Left lung (tissue), 10 donors: ENCODE data around the gene CTNNA1. TPM values are rescaled to one million over a fixed set of nuclear protein-coding genes. Genes with fewer than 3 reads are reported as not detected.

ENCODE experiments used
- ATAC-seq: fragments of 200-7000 bp; cut with Tn5 transposase; one replicate; pipeline ENCODE4 v1.9.1; 2020; ENCODE audit warnings: moderate library complexity
- DNase-seq, 4 donors: peaks; one replicate each; pipeline ENCODE4 v3.0.0-alpha.2; 2013 to 2020
- H3K27ac ChIP-seq, 2 donors: fragments of 200-600 bp; sonication (generic) in 1 of 2; one replicate each; pipeline versions ENCODE4 v1.5.0 to v1.8.0; 2020 to 2021
- H3K27me3 ChIP-seq, 2 donors: fragments of 200-600 bp; sonication (generic) in 1 of 2; one replicate each; pipeline versions ENCODE4 v1.5.0 to v1.8.0; 2020 to 2021
- H3K36me3 ChIP-seq, 2 donors: fragments of 200-600 bp; sonication (generic) in 1 of 2; one replicate each; pipeline versions ENCODE4 v1.5.0 to v1.8.0; 2020 to 2021
- H3K4me1 ChIP-seq, 2 donors: fragments of 200-600 bp; one replicate each; pipeline ENCODE4 v1.8.0; 2021
- H3K4me3 ChIP-seq, 2 donors: fragments of 200-600 bp; sonication (generic) in 1 of 2; one replicate each; pipeline versions ENCODE4 v1.5.0 to v1.8.0; 2020 to 2021; ENCODE audit warnings: mild to moderate bottlenecking in 1 of 2
- H3K9me3 ChIP-seq, 2 donors: fragments of 200-600 bp; sonication (generic) in 1 of 2; one replicate each; pipeline versions ENCODE4 v1.5.0 to v1.8.0; 2020 to 2021
- CTCF ChIP-seq, 2 donors: fragments of 200-600 bp; sonication (generic) in 1 of 2; IDR thresholded peaks; one replicate each; pipeline versions ENCODE4 v1.5.0 to v1.8.0; 2021; ENCODE audit warnings: antibody characterized with exemption in 2 of 2
- intact Hi-C, 2 donors: fragments of 100-400 bp; cut with DNase I; formaldehyde crosslinking; loops; one replicate each; pipeline versions ENCODE4 v1.11.2 to v1.14.2; 2022
- polyA plus RNA-seq, 6 donors: library from polyadenylated mRNA; unstranded; fragments of 120-200 nt; gene quantifications; one replicate each; pipeline ENCODE4 v1.2.1, GENCODE V29; 2013; ENCODE audit not compliant: insufficient read length in 6 of 6
- total RNA-seq, 2 donors: library from RNA; stranded (reverse); fragmentation: NEBNext Ultra II Directional; extraction: Animal tissue kit (Norgen Biotek cat#: 25700); gene quantifications; one replicate each; pipeline ENCODE4 v1.2.1, GENCODE V29; 2021
- donor health status: DM: no; HTN: yes; CAD: no.
- donor health status: DM: no; HTN: no; CAD: no.

CTNNA1 gene
- total and polyA plus RNA-seq, 8 donors = 309 to 443 (median 366) TPM

GRCh38 chr5:138793575-138793974 lies 40.4 kb downstream of the CTNNA1 start:
- H3K27ac ChIP-seq = peak overlapping the region in 1 of 2 donors; percentile 37
- peaks cover 6 to 27% of the 10 kb centered on the region in 2 donors for H3K4me1 ChIP-seq
- TF ChIP-seq CTCF (IDR thresholded peaks at IDR 0.05) = no peak
- peak; percentile 49 for ATAC-seq
- peaks cover 0 to 5% of the 10 kb centered on the region in 2 donors for H3K36me3 ChIP-seq
- peak in 1 of 4 donors; percentile 17 for DNase-seq
- no peak overlapping the region for H3K4me3 ChIP-seq
- intact Hi-C loops = no loop called here
- H3K27me3 ChIP-seq = no peaks in the 10 kb centered on the region
- no peaks in the 10 kb centered on the region for H3K9me3 ChIP-seq

- H3K36me3 ChIP-seq = no peaks in the 10 kb centered on the region
- H3K4me3 ChIP-seq = no peak overlapping the region
- peak; percentile 35 for ATAC-seq
- H3K4me1 ChIP-seq = peaks cover 0 to 17% of the 10 kb centered on the region in 2 donors
- H3K27ac ChIP-seq = no peak overlapping the region
- intact Hi-C loops = no loop called here
- no peaks in the 10 kb centered on the region for H3K9me3 ChIP-seq
- H3K27me3 ChIP-seq = no peaks in the 10 kb centered on the region
- TF ChIP-seq CTCF (IDR thresholded peaks at IDR 0.05) = no peak
- DNase-seq = no peak
Measured at GRCh38 chr5:138803285-138803684, 50.1 kb downstream of the CTNNA1 start.

GRCh38 chr5:138803935-138804334 lies 50.7 kb downstream of the CTNNA1 start:
- Histone ChIP-seq H3K4me1 (peaks cover 0 to 17% of the 10 kb centered on the region in 2 donors), H3K36me3 (no peaks in the 10 kb centered on the region), H3K27ac (no peak overlapping the region), H3K9me3 (no peaks in the 10 kb centered on the region), H3K4me3 (no peak overlapping the region), H3K27me3 (no peaks in the 10 kb centered on the region)
- intact Hi-C loops = no loop called here
- DNase-seq (no peak), ATAC-seq (no peak)
- TF ChIP-seq CTCF (IDR thresholded peaks at IDR 0.05) = no peak

- Histone ChIP-seq H3K27me3 (no peaks in the 10 kb centered on the region), H3K4me3 (no peak overlapping the region), H3K4me1 (peaks cover 0 to 22% of the 10 kb centered on the region in 2 donors), H3K27ac (no peak overlapping the region), H3K9me3 (no peaks in the 10 kb centered on the region), H3K36me3 (peaks cover 0 to 6% of the 10 kb centered on the region in 2 donors)
- no peak for ATAC-seq
- no peak for TF ChIP-seq CTCF (IDR thresholded peaks at IDR 0.05)
- DNase-seq = no peak
- intact Hi-C loops = no loop called here
Measured at GRCh38 chr5:138805096-138805495, 51.9 kb downstream of the CTNNA1 start.

- ATAC-seq (no peak), DNase-seq (no peak)
- TF ChIP-seq CTCF (IDR thresholded peaks at IDR 0.05) = no peak
- no peaks in the 10 kb centered on the region for H3K9me3 ChIP-seq
- H3K27me3 ChIP-seq = no peaks in the 10 kb centered on the region
- intact Hi-C loops = no loop called here
- H3K27ac ChIP-seq = no peak overlapping the region
- H3K36me3 ChIP-seq = peaks cover 0 to 13% of the 10 kb centered on the region in 2 donors
- no peak overlapping the region for H3K4me3 ChIP-seq
- H3K4me1 ChIP-seq = peaks cover 0 to 22% of the 10 kb centered on the region in 2 donors
Measured at GRCh38 chr5:138807182-138807581, 54.0 kb downstream of the CTNNA1 start.
